Stimulated activated CD8-positive, alpha-beta memory T cell treated with anti-CD3 and anti-CD28 coated beads, Interleukin-2, amount 100 ng/mL, for 1 hour (primary cell): Measurements from ENCODE around the gene DAND5.
"Not testable (repeated sequence)": the region's sequence is repeated elsewhere in the genome, so short reads cannot be mapped to it uniquely, and the experiment has no call there.

ENCODE experiments used
- DNase-seq, 2 donors: peaks; one replicate each; pipeline ENCODE4 v3.0.0-alpha.2; 2020; ENCODE audit warnings: low read depth in 2 of 2

The DAND5 gene

GRCh38 chr19:12967907-12968306 lies 1.5 kb upstream of the DAND5 start:
- DNase-seq: no peak

DNA sequence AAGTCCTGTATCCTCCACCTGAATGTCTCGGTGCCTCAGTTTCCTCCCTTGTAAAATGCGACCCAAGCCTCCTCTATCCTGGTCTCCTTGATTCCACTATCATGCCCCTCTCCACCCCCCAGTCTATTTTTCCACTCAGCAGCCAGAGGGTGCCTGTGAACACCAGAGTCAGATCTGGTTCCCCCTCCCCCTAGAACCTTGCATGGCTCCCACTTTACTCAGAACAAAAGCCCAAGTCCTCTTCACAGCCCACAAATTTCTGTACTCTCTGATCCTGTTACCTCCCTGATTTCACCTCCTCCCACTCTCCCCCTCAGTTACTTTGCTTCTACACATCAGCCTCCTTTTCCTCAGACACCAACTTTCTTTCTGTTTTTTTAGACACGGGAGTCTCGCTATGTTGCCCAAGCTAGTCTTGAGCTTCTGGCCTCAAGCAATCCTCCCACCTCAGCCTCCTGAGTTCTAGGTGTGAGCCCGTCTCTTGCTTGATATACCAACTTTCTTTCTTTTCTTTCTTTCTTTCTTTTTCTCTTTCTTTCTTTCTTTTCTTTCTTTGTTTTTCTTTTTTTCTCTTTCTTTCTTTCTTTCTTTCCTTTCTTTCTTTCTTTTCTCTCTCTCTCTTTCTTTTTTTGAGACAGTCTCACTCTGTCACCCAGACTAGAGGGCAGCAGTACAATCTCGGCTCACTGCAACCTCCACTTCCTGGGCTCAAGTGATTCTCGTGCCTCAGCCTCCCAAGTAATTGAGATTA lies 869 bp downstream of the DAND5 start:
- no peak for DNase-seq

DNA sequence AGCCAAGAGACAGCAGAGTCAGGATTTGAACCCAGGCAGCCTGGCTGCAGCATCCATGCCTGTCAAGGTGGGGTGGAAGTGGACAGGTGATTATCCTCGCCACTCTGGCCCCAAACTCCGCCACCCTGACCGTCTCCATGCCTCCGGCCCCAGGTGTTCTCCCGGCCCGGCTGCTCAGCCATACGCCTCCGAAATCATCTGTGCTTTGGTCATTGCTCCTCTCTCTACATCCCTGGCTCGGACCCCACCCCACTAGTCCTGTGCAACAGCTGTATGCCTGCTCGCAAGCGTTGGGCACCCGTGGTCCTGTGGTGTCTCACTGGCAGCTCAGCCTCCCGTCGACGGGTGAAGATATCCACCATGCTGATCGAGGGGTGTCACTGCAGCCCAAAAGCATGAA lies 3.9 kb downstream of the DAND5 start:
- no peak for DNase-seq

DNA sequence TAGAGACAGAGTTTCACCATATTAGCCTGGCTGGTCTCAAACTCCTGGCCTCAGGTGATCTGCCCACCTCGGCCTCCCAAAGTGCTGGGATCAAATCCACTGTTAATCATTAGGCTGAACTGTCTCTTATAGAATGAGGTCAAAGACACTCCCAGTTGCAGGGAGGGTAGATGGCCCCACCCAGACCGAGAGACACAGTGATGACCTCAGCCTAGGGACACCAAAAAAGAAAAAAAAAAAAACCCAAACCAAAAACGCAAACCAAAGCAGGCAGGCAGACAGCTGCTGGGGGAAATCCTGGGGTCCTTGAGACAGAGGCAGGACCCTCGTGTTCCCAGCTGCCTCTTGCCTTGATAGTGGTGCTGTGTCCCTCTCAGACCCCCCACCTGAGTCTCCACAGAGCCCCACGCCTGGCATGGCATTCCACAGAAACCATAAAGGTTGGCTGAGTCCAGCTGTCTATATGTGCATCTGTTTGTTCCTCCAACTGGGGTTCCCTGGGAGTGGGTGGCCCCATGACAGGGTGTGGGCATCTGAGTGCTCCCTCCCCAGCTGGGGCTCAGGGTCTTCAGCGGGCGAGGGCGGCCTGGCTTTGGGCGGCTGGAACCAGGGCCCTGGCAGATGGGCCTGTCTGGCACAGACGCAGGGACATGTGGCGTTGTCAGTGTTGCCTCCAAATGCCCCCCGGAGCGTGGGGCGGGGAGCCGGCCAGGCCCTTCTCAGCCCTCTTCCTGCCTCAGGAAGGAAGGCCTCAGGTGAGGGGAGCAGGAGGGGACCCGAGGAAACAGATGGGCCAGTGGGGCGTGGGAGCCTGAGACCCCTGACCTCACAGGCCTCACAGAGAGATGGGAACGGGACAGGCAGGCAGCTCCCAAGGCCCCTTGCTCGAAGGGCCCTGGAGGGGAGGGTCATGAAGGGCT lies 5.2 kb downstream of the DAND5 start:
- no peak for DNase-seq

GRCh38 chr19:12975221-12975741 lies 5.9 kb downstream of the DAND5 start:
- no peak for DNase-seq

DNA sequence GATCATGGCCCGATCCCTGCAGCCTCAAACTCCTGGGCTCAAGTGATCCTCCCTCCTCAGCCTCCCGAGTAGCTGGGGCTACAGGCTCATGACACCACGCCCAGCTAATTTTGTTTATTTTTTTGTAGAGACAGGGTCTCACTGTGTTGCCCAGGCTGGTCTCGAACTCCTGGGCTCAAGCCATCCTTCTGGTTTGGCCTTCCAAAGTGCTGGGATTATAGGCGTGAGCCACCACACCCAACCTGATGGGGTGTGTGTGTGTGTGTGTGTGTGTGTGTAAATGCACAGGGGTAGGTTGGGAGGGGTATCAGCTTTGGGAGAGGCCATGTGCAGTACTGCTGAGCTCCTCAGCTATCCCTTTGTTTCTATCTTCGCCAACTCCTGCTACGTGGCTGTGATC lies 6.7 kb downstream of the DAND5 start:
- DNase-seq: not testable (repeated sequence)

DNA sequence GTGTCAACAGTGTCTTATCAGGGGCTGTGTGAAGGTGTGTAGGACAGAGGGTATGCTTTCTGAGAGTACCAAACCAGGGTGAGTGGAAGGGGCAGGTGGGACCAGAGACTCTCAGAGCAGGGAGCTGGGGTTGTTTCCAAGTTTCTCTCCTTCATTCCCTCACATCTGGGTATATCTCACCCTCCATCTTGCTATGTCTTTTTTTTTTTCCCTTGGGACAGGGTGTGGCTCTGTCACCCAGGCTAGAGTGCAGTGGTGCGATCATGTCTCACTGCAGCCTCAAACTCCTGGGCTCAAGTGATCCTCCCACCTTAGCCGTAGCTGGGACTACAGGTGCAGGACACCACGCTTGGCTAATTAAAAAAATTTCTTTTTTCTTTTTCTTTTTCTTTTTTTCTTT lies 10.6 kb downstream of the DAND5 start:
- no peak for DNase-seq

GRCh38 chr19:12982648-12983047 lies 13.3 kb downstream of the DAND5 start:
- DNase-seq: no peak

DNA sequence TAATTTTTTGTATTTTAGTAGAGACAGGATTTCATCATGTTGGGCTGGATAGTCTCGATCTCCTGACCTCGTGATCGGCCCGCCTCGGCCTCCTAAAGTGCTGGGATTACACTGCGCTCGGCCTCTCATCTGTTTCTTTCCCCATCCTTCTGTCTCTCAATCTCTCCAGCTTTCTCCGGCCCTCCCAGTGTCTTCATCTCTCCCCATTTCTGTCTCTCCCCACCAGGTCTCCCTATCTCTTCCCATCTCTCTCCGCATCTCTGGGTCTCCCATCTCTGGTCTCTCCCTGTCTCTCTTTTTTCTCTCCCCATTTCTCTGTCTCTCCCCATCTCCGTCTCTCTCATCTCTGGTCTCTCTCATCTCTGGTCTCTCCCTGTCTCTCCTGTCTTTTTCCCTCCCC lies 13.7 kb downstream of the DAND5 start:
- DNase-seq: no peak

- peak; percentile 65 to 68 for DNase-seq
Observed at GRCh38 chr19:12983542-12984142, 14.3 kb downstream of the DAND5 start.

GRCh38 chr19:12984143-12984627 lies 14.8 kb downstream of the DAND5 start:
- no peak for DNase-seq

DNA sequence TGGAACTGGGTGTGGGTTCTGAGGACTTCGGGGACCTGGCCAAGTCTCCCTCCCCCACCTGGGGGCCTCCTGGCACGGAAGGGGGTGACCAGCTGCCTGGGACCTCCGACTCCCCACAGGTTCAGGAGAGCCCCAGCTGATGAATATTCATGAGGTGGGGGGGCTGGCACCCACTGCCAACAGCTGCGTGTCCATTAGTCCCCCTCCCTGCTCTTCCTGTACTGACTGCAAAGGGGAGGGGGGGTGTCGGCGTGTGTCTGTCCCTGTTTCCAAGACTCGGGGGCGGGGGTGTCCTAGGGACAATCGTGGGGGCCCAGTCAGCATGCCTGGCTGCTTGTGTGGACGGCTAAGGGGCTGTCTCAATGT lies 15.3 kb downstream of the DAND5 start:
- no peak for DNase-seq

DNA sequence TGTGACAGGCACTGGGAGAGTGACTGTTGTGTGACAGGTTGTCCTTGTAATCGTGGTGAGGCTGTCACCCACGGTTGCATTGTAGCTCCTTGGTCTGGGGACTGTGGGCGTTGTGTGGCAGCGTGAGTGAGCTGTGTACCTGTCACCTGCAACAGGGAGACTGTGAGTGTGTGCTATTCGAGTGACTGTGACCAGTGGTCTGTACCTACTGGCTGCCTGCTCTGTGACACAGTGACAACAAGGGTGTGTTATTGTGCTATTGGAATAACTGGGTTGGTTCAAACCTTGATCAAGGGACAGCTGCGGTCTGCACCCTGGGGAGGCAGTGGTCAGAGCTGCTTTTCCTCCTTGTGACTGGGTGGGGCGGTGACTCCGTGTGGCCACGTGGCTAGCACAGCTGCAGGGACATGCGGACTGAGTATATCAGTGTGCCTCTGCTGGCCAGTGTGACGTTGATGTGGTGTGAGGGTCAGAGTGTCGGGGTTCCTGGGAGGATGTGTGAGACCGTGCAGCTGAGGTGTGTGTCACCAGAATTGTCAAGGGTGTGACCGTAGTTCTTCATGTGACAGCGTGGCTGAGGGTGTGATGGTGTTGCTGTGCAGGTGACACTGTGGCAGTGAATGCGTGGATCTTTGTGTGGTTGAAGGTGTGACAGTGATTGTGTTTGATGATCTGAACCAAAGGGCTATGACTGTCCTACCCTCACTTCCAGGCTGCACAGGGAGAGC lies 15.8 kb downstream of the DAND5 start:
- no peak for DNase-seq

- no peak for DNase-seq
Observed at GRCh38 chr19:12986726-12987125, 17.4 kb downstream of the DAND5 start.

GRCh38 chr19:12987190-12987589 lies 17.8 kb downstream of the DAND5 start:
- no peak for DNase-seq

DNA sequence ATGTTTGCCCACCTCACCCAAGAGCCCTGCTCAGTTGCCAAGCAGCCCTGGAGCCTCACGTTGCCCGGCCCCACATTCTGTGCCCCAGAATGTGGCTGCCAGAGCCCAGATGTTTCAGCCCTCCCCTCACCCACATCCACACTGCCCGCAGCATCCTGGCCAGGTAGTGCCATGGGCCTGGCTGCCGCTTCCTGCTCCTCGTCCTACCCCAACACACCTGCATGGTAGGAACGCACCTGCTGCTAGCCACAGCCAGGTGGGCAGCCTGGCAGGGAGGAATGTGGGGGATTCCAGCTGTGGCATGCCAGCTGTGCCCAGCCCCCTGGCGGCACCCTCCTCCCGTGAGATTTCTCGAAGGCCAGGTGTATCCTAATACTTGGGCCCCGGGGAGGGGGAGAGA lies 18.4 kb downstream of the DAND5 start:
- DNase-seq: no peak

GRCh38 chr19:12990431-12990830 lies 21.1 kb downstream of the DAND5 start:
- DNase-seq: no peak

GRCh38 chr19:12990853-12991252 lies 21.5 kb downstream of the DAND5 start:
- DNase-seq: no peak

DNA sequence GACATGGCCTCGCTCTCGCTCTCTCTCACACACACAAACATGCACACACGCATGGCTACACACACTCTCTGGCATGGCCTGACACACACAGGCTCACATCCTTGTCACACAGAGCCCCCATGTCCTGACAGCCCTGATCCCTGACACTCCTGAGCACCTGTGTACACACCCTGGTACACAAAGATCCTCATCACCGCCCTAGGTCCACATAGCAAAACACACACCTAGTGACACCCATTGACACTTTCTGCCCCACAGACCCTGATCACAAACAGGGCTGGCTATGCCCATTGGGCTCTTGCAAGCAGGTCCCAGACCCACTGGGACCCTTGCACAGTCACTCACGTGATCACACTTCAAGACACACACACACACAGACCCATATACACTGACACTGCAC lies 21.9 kb downstream of the DAND5 start:
- no peak for DNase-seq

- no peak for DNase-seq
Observed at GRCh38 chr19:12992729-12993128, 23.4 kb downstream of the DAND5 start.

- no peak for DNase-seq
Observed at GRCh38 chr19:12993562-12993961, 24.2 kb downstream of the DAND5 start.
